ENCODE results near the gene GNB4.
A peak's percentile ranks its signal among the peaks of the same experiment; 100 is the strongest.

Gene GNB4

GRCh38 chr3:179453967-179454366 is 2.7 kb upstream of the GNB4 start:
- Histone ChIP-seq H3K4me3 (ENCODE audit: insufficient read length, low read depth) (no peak overlapping the region), H3K4me1 (ENCODE audit: insufficient read depth, insufficient read length) (peaks cover 4% of the 10 kb centered on the region), H3K9ac (ENCODE audit: insufficient read length, low read depth) (no peak overlapping the region), H3K27me3 (ENCODE audit: insufficient read depth, insufficient read length) (peaks cover 23% of the 10 kb centered on the region), H3K9me3 (ENCODE audit: insufficient read depth, low read length) (no peaks in the 10 kb centered on the region), H3K36me3 (ENCODE audit: insufficient read depth, insufficient read length, low read length) (no peaks in the 10 kb centered on the region)
- no peak for DNase-seq (ENCODE audit: low read depth, low spot score)
- TF ChIP-seq ZNF274 (IDR thresholded peaks at IDR 0.05; ENCODE audit: low read depth, low read length) (no peak), YY1 (IDR thresholded peaks at IDR 0.05; ENCODE audit: insufficient read depth, insufficient read length) (no peak), SUZ12 (IDR thresholded peaks at IDR 0.05; ENCODE audit: extremely low read depth, insufficient read depth, insufficient read length) (no peak)

GRCh38 chr3:179452872-179453271 is 1.6 kb upstream of the GNB4 start:
- H3K9ac ChIP-seq (ENCODE audit: insufficient read length, low read depth): no peak overlapping the region
- H3K9me3 ChIP-seq (ENCODE audit: insufficient read depth, low read length): no peaks in the 10 kb centered on the region
- TF ChIP-seq ZNF274 (IDR thresholded peaks at IDR 0.05; ENCODE audit: low read depth, low read length): no peak
- no peak for TF ChIP-seq SUZ12 (IDR thresholded peaks at IDR 0.05; ENCODE audit: extremely low read depth, insufficient read depth, insufficient read length)
- TF ChIP-seq YY1 (IDR thresholded peaks at IDR 0.05; ENCODE audit: insufficient read depth, insufficient read length): no peak
- H3K4me3 ChIP-seq (ENCODE audit: insufficient read length, low read depth): no peak overlapping the region
- peaks cover 23% of the 10 kb centered on the region for H3K27me3 ChIP-seq (ENCODE audit: insufficient read depth, insufficient read length)
- peaks cover 4% of the 10 kb centered on the region for H3K4me1 ChIP-seq (ENCODE audit: insufficient read depth, insufficient read length)
- peaks cover under 1% of the 10 kb centered on the region for H3K36me3 ChIP-seq (ENCODE audit: insufficient read depth, insufficient read length, low read length)
- no peak for DNase-seq (ENCODE audit: low read depth, low spot score)

- Histone ChIP-seq H3K36me3 (ENCODE audit: insufficient read depth, insufficient read length, low read length) (peaks cover 7% of the 10 kb centered on the region), H3K9me3 (ENCODE audit: insufficient read depth, low read length) (no peaks in the 10 kb centered on the region), H3K27me3 (ENCODE audit: insufficient read depth, insufficient read length) (peaks cover 23% of the 10 kb centered on the region), H3K4me1 (ENCODE audit: insufficient read depth, insufficient read length) (peaks cover 4% of the 10 kb centered on the region), H3K4me3 (ENCODE audit: insufficient read length, low read depth) (peak overlapping the region; percentile 72), H3K9ac (ENCODE audit: insufficient read length, low read depth) (peak overlapping the region; percentile 81)
- TF ChIP-seq SUZ12 (IDR thresholded peaks at IDR 0.05; ENCODE audit: extremely low read depth, insufficient read depth, insufficient read length) (no peak), ZNF274 (IDR thresholded peaks at IDR 0.05; ENCODE audit: low read depth, low read length) (no peak), YY1 (IDR thresholded peaks at IDR 0.05; ENCODE audit: insufficient read depth, insufficient read length) (no peak)
- no peak for DNase-seq (ENCODE audit: low read depth, low spot score)
Measured at GRCh38 chr3:179452176-179452564, 900 bp upstream of the GNB4 start.

- H3K27me3 ChIP-seq (ENCODE audit: insufficient read depth, insufficient read length): peaks cover 23% of the 10 kb centered on the region
- peaks cover 4% of the 10 kb centered on the region for H3K4me1 ChIP-seq (ENCODE audit: insufficient read depth, insufficient read length)
- peak overlapping the region; percentile 72 for H3K4me3 ChIP-seq (ENCODE audit: insufficient read length, low read depth)
- H3K9ac ChIP-seq (ENCODE audit: insufficient read length, low read depth): peak overlapping the region; percentile 81
- peaks cover 12% of the 10 kb centered on the region for H3K36me3 ChIP-seq (ENCODE audit: insufficient read depth, insufficient read length, low read length)
- no peaks in the 10 kb centered on the region for H3K9me3 ChIP-seq (ENCODE audit: insufficient read depth, low read length)
- no peak for DNase-seq (ENCODE audit: low read depth, low spot score)
- no peak for TF ChIP-seq ZNF274 (IDR thresholded peaks at IDR 0.05; ENCODE audit: low read depth, low read length)
- no peak for TF ChIP-seq SUZ12 (IDR thresholded peaks at IDR 0.05; ENCODE audit: extremely low read depth, insufficient read depth, insufficient read length)
- no peak for TF ChIP-seq YY1 (IDR thresholded peaks at IDR 0.05; ENCODE audit: insufficient read depth, insufficient read length)
Measured at GRCh38 chr3:179450901-179451264, 387 bp downstream of the GNB4 start.

- H3K4me3 ChIP-seq (ENCODE audit: insufficient read length, low read depth): peak overlapping the region; percentile 72
- no peak for TF ChIP-seq YY1 (IDR thresholded peaks at IDR 0.05; ENCODE audit: insufficient read depth, insufficient read length)
- no peak for TF ChIP-seq SUZ12 (IDR thresholded peaks at IDR 0.05; ENCODE audit: extremely low read depth, insufficient read depth, insufficient read length)
- no peak for TF ChIP-seq ZNF274 (IDR thresholded peaks at IDR 0.05; ENCODE audit: low read depth, low read length)
- peaks cover 15% of the 10 kb centered on the region for H3K36me3 ChIP-seq (ENCODE audit: insufficient read depth, insufficient read length, low read length)
- no peak for DNase-seq (ENCODE audit: low read depth, low spot score)
- peaks cover 4% of the 10 kb centered on the region for H3K4me1 ChIP-seq (ENCODE audit: insufficient read depth, insufficient read length)
- H3K27me3 ChIP-seq (ENCODE audit: insufficient read depth, insufficient read length): peaks cover 23% of the 10 kb centered on the region
- peak overlapping the region; percentile 81 for H3K9ac ChIP-seq (ENCODE audit: insufficient read length, low read depth)
- no peaks in the 10 kb centered on the region for H3K9me3 ChIP-seq (ENCODE audit: insufficient read depth, low read length)
Measured at GRCh38 chr3:179450261-179450701, 989 bp downstream of the GNB4 start.

GRCh38 chr3:179449636-179450035 is 1.6 kb downstream of the GNB4 start:
- TF ChIP-seq SUZ12 (IDR thresholded peaks at IDR 0.05; ENCODE audit: extremely low read depth, insufficient read depth, insufficient read length) (no peak), YY1 (IDR thresholded peaks at IDR 0.05; ENCODE audit: insufficient read depth, insufficient read length) (no peak), ZNF274 (IDR thresholded peaks at IDR 0.05; ENCODE audit: low read depth, low read length) (no peak)

GRCh38 chr3:179447251-179447650 is 4.0 kb downstream of the GNB4 start:
- no peak for TF ChIP-seq ZNF274 (IDR thresholded peaks at IDR 0.05; ENCODE audit: low read depth, low read length)
- TF ChIP-seq YY1 (IDR thresholded peaks at IDR 0.05; ENCODE audit: insufficient read depth, insufficient read length): no peak
- no peak for TF ChIP-seq SUZ12 (IDR thresholded peaks at IDR 0.05; ENCODE audit: extremely low read depth, insufficient read depth, insufficient read length)
- H3K27me3 ChIP-seq (ENCODE audit: insufficient read depth, insufficient read length): peaks cover 17% of the 10 kb centered on the region
- H3K4me1 ChIP-seq (ENCODE audit: insufficient read depth, insufficient read length): no peaks in the 10 kb centered on the region
- peaks cover 23% of the 10 kb centered on the region for H3K36me3 ChIP-seq (ENCODE audit: insufficient read depth, insufficient read length, low read length)
- H3K9ac ChIP-seq (ENCODE audit: insufficient read length, low read depth): no peak overlapping the region
- H3K4me3 ChIP-seq (ENCODE audit: insufficient read length, low read depth): no peak overlapping the region
- no peaks in the 10 kb centered on the region for H3K9me3 ChIP-seq (ENCODE audit: insufficient read depth, low read length)
- no peak for DNase-seq (ENCODE audit: low read depth, low spot score)

More at GRCh38 chr3:179449636-179450035, 1.6 kb downstream of the GNB4 start:
- Histone ChIP-seq H3K36me3 (ENCODE audit: insufficient read depth, insufficient read length, low read length) (peaks cover 15% of the 10 kb centered on the region), H3K9me3 (ENCODE audit: insufficient read depth, low read length) (no peaks in the 10 kb centered on the region), H3K9ac (ENCODE audit: insufficient read length, low read depth) (no peak overlapping the region), H3K27me3 (ENCODE audit: insufficient read depth, insufficient read length) (peaks cover 23% of the 10 kb centered on the region), H3K4me3 (ENCODE audit: insufficient read length, low read depth) (no peak overlapping the region), H3K4me1 (ENCODE audit: insufficient read depth, insufficient read length) (peaks cover 4% of the 10 kb centered on the region)
- DNase-seq (ENCODE audit: low read depth, low spot score): no peak
